Peyer's patch (tissue), 4 donors: ENCODE results near the gene PNPLA5.

Experiments used
- POLR2A ChIP-seq, 2 donors: fragments of 450-650 bp; IDR thresholded peaks; one replicate each; pipeline ENCODE4 v1.5.1; 2017; ENCODE audit warnings: antibody characterized with exemption in 2 of 2, mild to moderate bottlenecking in 2 of 2, moderate library complexity in 2 of 2
- TF ChIP-seq, protein P1 (sequence below), 6 experiments: fragments of 450-650 bp in 4 of 6; fragments of 200-600 bp in 2 of 6; sonication (generic) in 1 of 6; IDR thresholded peaks; one replicate each; pipeline ENCODE4 v1.5.1; 2017 to 2019; ENCODE audit warnings: antibody characterized with exemption in 6 of 6, mild to moderate bottlenecking in 3 of 6, moderate library complexity in 1 of 6

GRCh38 chr22:43857367-43857766 lies 34.4 kb downstream of the PNPLA5 start:
- TF ChIP-seq, protein P1, sequence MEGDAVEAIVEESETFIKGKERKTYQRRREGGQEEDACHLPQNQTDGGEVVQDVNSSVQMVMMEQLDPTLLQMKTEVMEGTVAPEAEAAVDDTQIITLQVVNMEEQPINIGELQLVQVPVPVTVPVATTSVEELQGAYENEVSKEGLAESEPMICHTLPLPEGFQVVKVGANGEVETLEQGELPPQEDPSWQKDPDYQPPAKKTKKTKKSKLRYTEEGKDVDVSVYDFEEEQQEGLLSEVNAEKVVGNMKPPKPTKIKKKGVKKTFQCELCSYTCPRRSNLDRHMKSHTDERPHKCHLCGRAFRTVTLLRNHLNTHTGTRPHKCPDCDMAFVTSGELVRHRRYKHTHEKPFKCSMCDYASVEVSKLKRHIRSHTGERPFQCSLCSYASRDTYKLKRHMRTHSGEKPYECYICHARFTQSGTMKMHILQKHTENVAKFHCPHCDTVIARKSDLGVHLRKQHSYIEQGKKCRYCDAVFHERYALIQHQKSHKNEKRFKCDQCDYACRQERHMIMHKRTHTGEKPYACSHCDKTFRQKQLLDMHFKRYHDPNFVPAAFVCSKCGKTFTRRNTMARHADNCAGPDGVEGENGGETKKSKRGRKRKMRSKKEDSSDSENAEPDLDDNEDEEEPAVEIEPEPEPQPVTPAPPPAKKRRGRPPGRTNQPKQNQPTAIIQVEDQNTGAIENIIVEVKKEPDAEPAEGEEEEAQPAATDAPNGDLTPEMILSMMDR (IDR thresholded peaks at IDR 0.05) = no peak
- no peak for TF ChIP-seq POLR2A (IDR thresholded peaks at IDR 0.05)
